HG02571 (cell line): ENCODE results near the gene GBA3.

Experiments
- ATAC-seq: cut with Tn5 transposase; IDR thresholded peaks from one replicate; pipeline ENCODE4 v1.9.1; 2021; ENCODE audit warnings: mild to moderate bottlenecking, moderate library complexity; ENCODE audit not compliant: unreplicated experiment

GBA3 gene

GRCh38 chr4:22692736-22693135 is at the start of gene GBA3:
Gene GBA3, plus strand, starts transcription at chr4:22692937.
- no peak for ATAC-seq

DNA sequence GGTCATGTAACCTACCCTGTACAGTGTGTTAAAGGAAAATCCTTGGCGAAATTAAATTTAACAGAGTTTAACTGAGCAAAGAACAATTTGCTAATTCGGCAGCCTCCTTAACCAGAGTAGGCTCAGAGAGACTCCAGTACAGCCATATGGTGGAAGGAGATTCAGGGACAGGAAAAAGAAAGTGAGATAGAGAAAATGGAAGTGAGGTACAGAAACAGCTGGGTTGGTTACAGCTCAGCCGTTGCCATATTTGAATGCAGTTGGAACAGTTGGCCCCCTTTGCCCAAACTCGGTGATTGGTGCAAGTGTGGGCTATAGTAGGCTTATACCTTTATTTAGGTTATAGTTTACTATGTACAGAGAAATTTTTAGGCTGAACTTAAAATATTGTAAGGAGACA is 48.8 kb upstream of the GBA3 start:
- ATAC-seq, result no peak

- ATAC-seq, result no peak
Observed at GRCh38 chr4:22645481-22646182, 47.1 kb upstream of the GBA3 start.

- ATAC-seq, result no peak
Observed at GRCh38 chr4:22648996-22649395, 43.7 kb upstream of the GBA3 start.

DNA sequence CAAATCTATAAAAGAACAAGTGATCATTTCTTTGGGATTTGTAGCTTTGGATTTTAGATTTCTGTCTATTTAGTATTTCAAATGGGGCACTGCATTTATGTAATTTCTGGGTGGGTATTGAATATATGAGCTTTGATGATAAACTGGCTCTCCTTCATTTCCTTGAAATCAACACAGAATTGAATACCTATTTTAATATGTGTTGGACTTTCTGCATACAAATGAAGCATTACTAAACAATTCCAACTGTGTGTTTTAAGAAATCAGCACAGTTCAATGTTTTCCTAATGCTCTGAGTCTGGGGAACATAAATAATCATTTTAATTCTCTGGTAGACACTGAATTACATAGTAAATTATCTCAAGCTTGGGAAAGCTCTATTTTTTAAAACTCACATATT is 42.0 kb upstream of the GBA3 start:
- no peak for ATAC-seq

GRCh38 chr4:22653752-22654151 is 39.0 kb upstream of the GBA3 start:
- ATAC-seq, result no peak

DNA sequence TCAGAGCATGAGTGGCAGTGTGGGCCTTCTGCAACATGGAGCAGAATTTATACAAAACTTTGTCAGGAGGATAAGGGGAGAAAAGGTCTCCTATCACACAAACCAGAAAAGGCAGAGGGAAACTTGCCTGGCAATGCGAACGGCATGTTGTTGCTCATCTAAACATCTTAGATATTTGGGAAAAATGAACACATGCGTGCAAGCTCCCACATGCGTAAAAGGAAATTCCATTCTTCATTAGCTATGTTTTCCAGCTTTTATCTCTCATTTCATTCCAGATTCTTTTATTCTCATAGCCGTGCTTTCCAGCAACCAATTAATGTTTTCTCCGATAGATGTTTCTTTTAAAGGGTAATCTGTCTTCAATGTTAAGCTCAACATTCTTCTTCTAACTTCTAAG is 31.3 kb upstream of the GBA3 start:
- no peak for ATAC-seq

DNA sequence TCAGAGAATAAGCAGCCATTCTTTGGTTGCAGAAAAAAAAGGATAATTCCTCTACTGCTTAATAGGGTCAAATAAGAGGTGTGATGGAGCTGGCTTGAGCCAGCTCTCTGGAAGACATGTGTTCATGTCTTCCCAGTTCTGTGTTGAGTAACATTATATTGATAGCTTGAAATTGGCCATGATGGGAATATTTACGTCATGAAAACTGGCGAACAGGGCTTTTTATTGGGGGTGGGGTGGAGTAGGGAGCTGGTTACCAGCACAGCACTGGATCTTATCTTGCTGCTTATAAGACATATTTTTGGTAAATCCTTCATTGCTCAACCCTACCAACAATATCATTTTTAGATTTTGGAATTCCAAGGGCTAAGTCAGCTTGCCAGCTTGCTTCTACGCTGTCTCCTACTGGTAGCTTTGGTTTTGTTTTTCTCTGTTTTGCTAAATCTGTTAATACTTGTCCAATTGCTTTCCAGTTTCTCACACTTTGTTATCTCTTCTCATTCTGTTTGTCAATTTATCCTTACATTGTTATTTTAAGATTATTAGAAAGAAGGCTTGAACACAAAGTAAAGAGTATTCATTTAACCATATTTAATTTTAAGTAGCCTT is 25.3 kb upstream of the GBA3 start:
- ATAC-seq, result no peak

- no peak for ATAC-seq
Observed at GRCh38 chr4:22668301-22668700, 24.4 kb upstream of the GBA3 start.

GRCh38 chr4:22668702-22669101 is 24.0 kb upstream of the GBA3 start:
- no peak for ATAC-seq

DNA sequence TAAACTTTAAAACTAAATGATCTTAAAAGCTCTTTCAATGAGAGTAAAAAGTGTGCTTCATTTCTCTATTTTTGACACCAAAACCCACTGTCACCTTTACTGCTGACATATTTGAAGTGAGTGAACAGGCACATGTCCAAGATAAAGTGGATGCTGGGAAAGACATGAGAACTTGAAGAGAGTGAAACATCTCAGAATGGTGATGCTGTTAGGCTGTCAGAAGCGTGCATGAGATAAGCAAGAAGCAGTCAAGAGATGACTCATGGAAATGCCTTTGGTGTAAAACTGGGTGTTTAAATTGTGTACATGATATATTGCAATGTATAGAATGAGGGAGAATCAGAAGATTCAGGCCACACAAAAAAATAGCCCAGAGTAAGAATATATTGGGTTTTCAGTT is 21.8 kb upstream of the GBA3 start:
- no peak for ATAC-seq

DNA sequence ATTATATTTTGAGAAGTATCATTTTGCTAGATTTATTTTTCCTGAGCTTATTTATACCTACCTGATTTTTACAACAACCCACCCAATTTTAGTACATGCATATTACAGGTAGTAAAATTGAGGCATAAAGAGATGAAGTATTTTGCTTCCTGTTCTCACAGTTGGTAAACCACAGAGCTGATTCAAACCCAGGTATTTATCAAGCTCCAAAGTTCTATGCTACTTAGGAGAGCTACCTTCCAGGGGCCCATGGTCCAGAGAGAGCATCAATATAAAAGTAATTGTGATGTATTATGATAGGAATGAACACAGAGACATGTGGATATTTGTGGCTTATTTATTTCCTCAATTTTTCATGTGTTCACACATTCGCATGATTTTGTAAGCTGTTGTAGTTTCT is 20.2 kb upstream of the GBA3 start:
- no peak for ATAC-seq

DNA sequence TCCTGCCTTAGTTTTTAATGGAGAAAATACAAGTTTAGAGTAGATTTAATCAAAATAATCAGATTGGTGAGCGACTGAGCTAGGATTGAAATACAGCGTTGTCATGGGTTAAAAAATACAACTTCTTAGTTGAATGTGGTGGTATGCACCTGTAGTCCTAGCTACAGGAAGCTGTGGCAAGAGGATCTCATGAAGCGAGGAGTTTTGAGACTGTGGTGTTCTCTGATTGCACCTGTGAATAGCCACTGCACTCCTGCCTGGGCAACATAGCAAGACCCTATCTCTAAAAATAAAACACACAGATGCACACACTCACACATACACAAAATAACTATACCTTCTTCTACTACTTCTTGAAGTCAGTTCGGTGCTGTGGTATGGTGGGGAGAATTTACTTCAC is 19.8 kb upstream of the GBA3 start:
- no peak for ATAC-seq

DNA sequence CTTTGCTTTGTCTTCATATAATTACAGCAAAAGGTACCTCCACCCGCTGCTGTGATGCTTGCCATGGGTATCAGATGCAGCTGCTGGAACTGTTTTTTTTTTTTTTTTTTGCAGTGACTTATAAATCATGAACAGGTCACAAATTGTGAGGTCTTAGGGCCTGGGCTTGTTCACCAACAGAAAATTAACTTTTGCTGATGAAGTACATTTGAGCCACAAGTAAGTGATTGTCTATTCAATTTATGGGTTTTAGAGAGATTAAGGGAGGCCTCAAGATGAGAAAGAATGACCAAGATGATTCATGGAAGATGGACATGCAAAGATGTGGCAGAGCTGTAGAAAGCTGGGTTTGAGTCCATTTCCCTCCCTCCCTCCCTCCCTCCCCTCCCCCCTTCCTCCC is 18.0 kb upstream of the GBA3 start:
- no peak for ATAC-seq

GRCh38 chr4:22676063-22676462 is 16.7 kb upstream of the GBA3 start:
- no peak for ATAC-seq

GRCh38 chr4:22677780-22678179 is 15.0 kb upstream of the GBA3 start:
- ATAC-seq, result no peak

DNA sequence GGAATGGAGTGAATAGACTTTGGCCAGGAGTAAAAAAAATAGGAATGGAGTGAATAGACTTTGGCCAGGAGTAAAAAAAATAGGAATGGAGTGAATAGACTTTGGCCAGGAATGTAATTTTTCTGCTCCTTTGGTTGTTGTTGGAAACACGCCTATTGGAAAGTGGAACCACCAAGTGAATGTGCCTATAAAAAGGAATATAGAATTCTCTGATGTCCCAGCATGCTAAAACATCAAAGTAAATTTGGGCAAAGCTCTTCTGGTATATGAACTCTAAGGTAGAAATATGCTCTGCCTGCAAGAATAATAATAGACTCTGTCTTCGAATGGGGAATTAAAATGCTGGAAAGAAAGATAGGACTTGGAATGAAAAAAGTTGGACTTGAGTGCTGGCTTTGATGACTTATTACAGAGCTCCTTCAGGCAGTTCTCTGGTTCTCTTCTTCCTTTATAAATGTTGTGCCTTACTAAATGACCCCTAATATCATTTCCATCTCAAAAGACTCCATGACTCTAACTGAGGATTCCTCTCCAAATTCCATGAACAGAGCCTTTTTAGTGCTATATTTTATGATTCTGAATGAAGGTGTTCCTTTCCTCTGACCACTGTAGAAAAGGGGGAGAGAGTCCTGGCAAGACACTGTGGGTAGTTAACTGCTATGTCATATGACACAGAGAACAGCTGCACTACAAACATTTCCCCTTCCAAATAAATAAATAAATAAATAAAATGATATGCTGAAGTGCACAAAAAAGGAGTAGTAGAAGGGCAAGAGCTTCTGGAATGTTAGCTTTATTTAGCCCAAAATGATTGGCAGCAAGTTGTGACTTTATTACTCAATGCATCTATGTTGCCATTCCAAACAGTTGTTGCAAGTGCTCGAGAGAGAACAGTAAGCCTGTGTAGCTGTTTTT is 13.5 kb upstream of the GBA3 start:
- ATAC-seq, result no peak

GRCh38 chr4:22680065-22680642 is 12.6 kb upstream of the GBA3 start:
- ATAC-seq, result no peak

DNA sequence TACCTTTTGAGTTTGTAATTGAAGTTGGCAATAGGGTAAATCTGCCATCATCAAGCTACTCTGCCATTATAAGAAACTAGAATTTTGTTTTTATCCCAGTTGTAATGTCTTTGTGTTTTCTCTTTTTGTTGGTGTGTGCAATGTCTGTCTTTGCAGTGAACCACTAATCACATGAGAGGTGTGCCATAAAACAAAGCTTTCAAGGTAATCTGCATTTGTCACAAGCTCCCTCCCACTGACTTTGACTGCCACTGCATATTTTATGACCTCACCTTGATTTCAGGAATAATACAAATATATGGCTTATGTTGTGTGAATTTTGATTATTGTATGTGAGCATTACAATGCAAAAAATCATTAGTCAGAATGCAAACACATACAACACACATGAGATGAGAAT is 9.0 kb upstream of the GBA3 start:
- no peak for ATAC-seq

- ATAC-seq, result no peak
Observed at GRCh38 chr4:22686141-22686540, 6.6 kb upstream of the GBA3 start.

- no peak for ATAC-seq
Observed at GRCh38 chr4:22688236-22688635, 4.5 kb upstream of the GBA3 start.

DNA sequence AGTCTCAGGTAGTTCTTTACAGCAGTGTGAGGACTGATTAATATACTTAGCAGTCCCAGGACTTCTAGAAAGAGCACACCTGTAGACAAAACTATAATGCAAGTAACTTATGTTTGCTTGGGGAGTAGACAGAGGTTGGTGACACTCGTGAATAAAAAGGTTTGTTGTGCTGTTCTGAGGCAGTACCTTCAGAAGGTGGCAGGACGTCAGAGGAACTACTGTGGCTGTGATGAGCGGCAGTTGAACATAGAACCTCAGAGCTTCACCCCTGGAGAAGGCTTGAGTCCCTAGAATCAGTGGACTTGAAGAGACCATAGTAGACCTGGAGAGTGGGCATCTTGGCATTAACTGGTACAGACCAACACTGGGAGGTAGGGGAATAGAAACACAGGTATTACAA is 3.3 kb upstream of the GBA3 start:
- ATAC-seq, result no peak
